Breast epithelium (tissue), 3 donors: Measurements from ENCODE around the gene PPP2CA.

Experiments
- CTCF ChIP-seq, 3 donors: fragments of 450-650 bp; IDR thresholded peaks; one replicate each; pipeline ENCODE4 v1.5.1; 2016 to 2017; ENCODE audit warnings: antibody characterized with exemption in 3 of 3, mild to moderate bottlenecking in 3 of 3, moderate library complexity in 3 of 3
- POLR2A ChIP-seq: fragments of 450-650 bp; IDR thresholded peaks from one replicate; pipeline ENCODE4 v1.6.1; 2016; ENCODE audit warnings: antibody characterized with exemption, mild to moderate bottlenecking, moderate library complexity

DNA sequence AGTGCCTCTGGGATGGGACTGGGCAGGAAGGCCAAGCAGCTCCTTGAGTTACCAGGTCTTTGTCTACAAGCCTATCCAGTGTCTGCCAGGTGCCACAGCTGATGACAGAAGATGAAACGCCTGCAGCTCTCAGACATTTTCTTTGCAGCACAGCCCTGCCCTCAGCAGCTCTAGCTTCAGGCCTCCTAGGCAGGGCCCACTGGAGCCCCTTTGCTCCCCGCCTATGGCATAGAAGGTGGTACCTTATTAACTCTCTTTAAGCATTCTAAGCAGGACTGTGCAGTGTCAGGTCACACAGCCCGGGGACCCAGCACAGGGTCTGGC is 47.8 kb downstream of the PPP2CA start:
- no peak for TF ChIP-seq CTCF (IDR thresholded peaks at IDR 0.05)
- no peak for TF ChIP-seq POLR2A
